Activated T-helper 17 cell treated with anti-CD3 and anti-CD28 coated beads, Interleukin-2, amount 50 U/mL, for 72 hours (primary cell): Measurements from ENCODE around the gene BAG1. TPM values are rescaled to one million over a fixed set of nuclear protein-coding genes. Genes with fewer than 3 reads are reported as not detected.

ENCODE experiments used
- ATAC-seq: fragments of 150-1000 bp; cut with Tn5 transposase; replicated peaks from 2 replicates; pipeline ENCODE4 v1.10.0; 2021; ENCODE audit warnings: mild to moderate bottlenecking, moderate library complexity
- H3K27ac Mint-ChIP-seq: one replicate; pipeline ENCODE4 v1.8.0; 2022; ENCODE audit warnings: mixed read lengths
- H3K27me3 Mint-ChIP-seq: one replicate; pipeline ENCODE4 v1.8.0; 2022; ENCODE audit warnings: mixed read lengths
- H3K36me3 Mint-ChIP-seq: one replicate; pipeline ENCODE4 v1.8.0; 2022; ENCODE audit warnings: low read depth, mild to moderate bottlenecking, mixed read lengths
- H3K4me1 Mint-ChIP-seq: one replicate; pipeline ENCODE4 v1.8.0; 2022; ENCODE audit warnings: mixed read lengths
- H3K4me3 Mint-ChIP-seq: one replicate; pipeline ENCODE4 v1.8.0; 2022; ENCODE audit warnings: mild to moderate bottlenecking, mixed read lengths
- H3K9me3 Mint-ChIP-seq: one replicate; pipeline ENCODE4 v1.8.0; 2022; ENCODE audit warnings: mixed read lengths
- total RNA-seq, 2 donors: library from RNA; stranded (reverse); gene quantifications; one replicate each; pipeline ENCODE4 v1.2.3, GENCODE V29; 2022

The BAG1 gene
- total RNA-seq, 2 donors from 2014 or later = 41.2 to 95.2 TPM

DNA sequence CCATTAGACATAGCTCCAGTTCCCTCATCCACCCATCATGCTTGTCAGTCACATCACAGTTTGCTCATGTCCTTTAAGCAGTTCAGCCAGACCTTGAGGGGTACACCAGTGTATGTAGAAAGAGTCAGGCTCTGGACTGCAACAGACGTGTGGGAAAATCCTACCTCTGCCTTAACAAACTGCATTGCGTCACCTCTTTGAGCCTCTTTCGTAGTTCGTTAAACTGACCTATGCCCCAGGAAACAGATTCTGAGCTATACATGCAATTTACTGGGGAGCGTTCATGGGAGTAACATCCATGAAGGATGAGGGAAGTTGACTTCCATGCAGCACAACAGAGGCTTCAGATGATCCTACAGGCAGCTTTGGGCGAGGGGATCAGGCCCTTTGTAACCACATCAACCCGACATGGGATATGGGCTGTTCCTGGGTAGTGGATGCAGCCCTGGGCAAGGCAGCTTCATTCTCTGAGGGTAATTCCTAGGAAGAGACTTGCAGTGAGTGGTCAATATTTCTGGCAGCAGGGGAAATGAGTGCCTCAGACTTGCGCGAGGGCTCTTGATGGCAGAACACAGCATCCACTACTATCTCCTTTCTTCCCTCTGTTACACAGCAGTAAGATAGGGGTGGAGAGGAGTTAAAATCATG lies 20.2 kb downstream of the BAG1 start:
- Mint-ChIP-seq H3K27ac (no peak overlapping the region), H3K36me3 (peaks cover 12% of the 10 kb centered on the region), H3K9me3 (no peaks in the 10 kb centered on the region), H3K27me3 (no peaks in the 10 kb centered on the region), H3K4me1 (no peaks in the 10 kb centered on the region), H3K4me3 (no peak overlapping the region)
- ATAC-seq = no peak

GRCh38 chr9:33242609-33243134 lies 21.8 kb downstream of the BAG1 start:
- ATAC-seq = no peak
- H3K9me3 Mint-ChIP-seq = no peaks in the 10 kb centered on the region
- H3K4me3 Mint-ChIP-seq = no peak overlapping the region
- H3K27me3 Mint-ChIP-seq = no peaks in the 10 kb centered on the region
- H3K36me3 Mint-ChIP-seq = peaks cover 7% of the 10 kb centered on the region
- no peak overlapping the region for H3K27ac Mint-ChIP-seq
- H3K4me1 Mint-ChIP-seq = no peaks in the 10 kb centered on the region

GRCh38 chr9:33241298-33241697 lies 23.2 kb downstream of the BAG1 start:
- ATAC-seq = no peak
- no peaks in the 10 kb centered on the region for H3K36me3 Mint-ChIP-seq
- no peaks in the 10 kb centered on the region for H3K4me1 Mint-ChIP-seq
- no peaks in the 10 kb centered on the region for H3K27me3 Mint-ChIP-seq
- no peak overlapping the region for H3K4me3 Mint-ChIP-seq
- no peak overlapping the region for H3K27ac Mint-ChIP-seq
- no peaks in the 10 kb centered on the region for H3K9me3 Mint-ChIP-seq

GRCh38 chr9:33239921-33240320 lies 24.6 kb downstream of the BAG1 start, which contains the start of gene SPINK4:
SPINK4 (plus strand) TSS chr9:33240167; CDS start chr9:33240209, 42 bp downstream.
- H3K27me3 Mint-ChIP-seq = peaks cover 6% of the 10 kb centered on the region
- H3K27ac Mint-ChIP-seq = no peak within 1 kb of the TSS
- no peak within 1 kb of the TSS for H3K4me3 Mint-ChIP-seq
- no peaks in the 10 kb centered on the region for H3K4me1 Mint-ChIP-seq
- H3K9me3 Mint-ChIP-seq = no peaks in the 10 kb centered on the region
- no peak for ATAC-seq
- H3K36me3 Mint-ChIP-seq = no peaks in the 10 kb centered on the region

- Mint-ChIP-seq H3K27ac (no peak overlapping the region), H3K27me3 (peaks cover 6% of the 10 kb centered on the region), H3K4me1 (no peaks in the 10 kb centered on the region), H3K9me3 (no peaks in the 10 kb centered on the region), H3K36me3 (no peaks in the 10 kb centered on the region), H3K4me3 (no peak overlapping the region)
- ATAC-seq = no peak
These were observed 27.9 kb downstream of the BAG1 start for GRCh38 chr9:33236571-33236970.

- Mint-ChIP-seq H3K4me3 (no peak overlapping the region), H3K27me3 (peaks cover 6% of the 10 kb centered on the region), H3K4me1 (no peaks in the 10 kb centered on the region), H3K36me3 (no peaks in the 10 kb centered on the region), H3K27ac (no peak overlapping the region), H3K9me3 (no peaks in the 10 kb centered on the region)
- no peak for ATAC-seq
These were observed 29.7 kb downstream of the BAG1 start for GRCh38 chr9:33234511-33235467.

- no peaks in the 10 kb centered on the region for H3K36me3 Mint-ChIP-seq
- no peaks in the 10 kb centered on the region for H3K9me3 Mint-ChIP-seq
- H3K27me3 Mint-ChIP-seq = peaks cover 6% of the 10 kb centered on the region
- peak; percentile 31 for ATAC-seq
- no peaks in the 10 kb centered on the region for H3K4me1 Mint-ChIP-seq
- H3K27ac Mint-ChIP-seq = no peak overlapping the region
- no peak overlapping the region for H3K4me3 Mint-ChIP-seq
These were observed 30.7 kb downstream of the BAG1 start for GRCh38 chr9:33233626-33234342.

GRCh38 chr9:33232815-33233214 lies 31.7 kb downstream of the BAG1 start:
- no peaks in the 10 kb centered on the region for H3K9me3 Mint-ChIP-seq
- ATAC-seq = no peak
- H3K27me3 Mint-ChIP-seq = peaks cover 6% of the 10 kb centered on the region
- H3K27ac Mint-ChIP-seq = no peak overlapping the region
- no peak overlapping the region for H3K4me3 Mint-ChIP-seq
- H3K36me3 Mint-ChIP-seq = no peaks in the 10 kb centered on the region
- H3K4me1 Mint-ChIP-seq = no peaks in the 10 kb centered on the region

GRCh38 chr9:33231623-33231942 lies 32.9 kb downstream of the BAG1 start:
- peaks cover 6% of the 10 kb centered on the region for H3K27me3 Mint-ChIP-seq
- H3K27ac Mint-ChIP-seq = no peak overlapping the region
- H3K4me3 Mint-ChIP-seq = no peak overlapping the region
- H3K36me3 Mint-ChIP-seq = no peaks in the 10 kb centered on the region
- H3K9me3 Mint-ChIP-seq = no peaks in the 10 kb centered on the region
- ATAC-seq = no peak
- no peaks in the 10 kb centered on the region for H3K4me1 Mint-ChIP-seq

DNA sequence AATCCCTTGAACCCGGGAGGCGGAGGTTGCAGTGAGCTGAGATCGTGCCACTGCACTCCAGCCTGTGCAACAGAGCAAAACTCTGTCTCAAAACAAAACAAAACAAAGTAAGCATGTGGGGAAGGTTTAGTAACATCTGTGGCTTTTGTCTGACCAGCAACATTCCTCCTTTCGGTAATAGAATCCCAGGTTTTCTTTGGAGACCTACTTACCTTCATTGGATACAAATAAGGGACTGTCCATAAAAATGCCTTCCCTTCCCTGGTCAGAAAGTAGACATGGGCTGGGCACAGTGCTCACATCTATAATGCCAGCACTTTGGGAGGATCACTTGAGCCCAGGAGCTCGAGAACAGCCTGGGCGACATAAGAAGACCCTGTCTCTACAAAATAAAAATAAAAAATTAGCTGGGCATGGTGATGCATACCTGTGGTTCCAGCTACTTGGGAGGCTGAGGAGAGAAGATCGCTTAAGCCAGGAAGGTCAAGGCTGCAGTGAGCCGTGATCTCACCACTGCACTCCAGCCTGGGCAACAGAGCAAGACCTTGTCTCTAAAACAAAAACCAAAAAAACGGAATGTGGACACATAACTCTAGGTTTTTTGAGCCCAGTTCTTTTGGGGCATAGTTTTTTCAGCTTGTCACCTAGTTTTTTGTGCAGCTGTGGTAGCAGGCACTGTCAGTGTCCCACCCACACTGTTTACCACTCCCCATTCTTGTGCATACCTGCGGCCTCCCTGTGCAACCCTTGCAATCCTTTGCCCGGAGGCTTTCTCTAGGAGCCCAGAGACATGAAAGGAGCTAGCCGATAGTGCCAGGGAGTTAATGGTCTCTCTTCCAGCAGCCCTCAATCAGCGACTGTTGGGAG lies 33.5 kb downstream of the BAG1 start:
- Mint-ChIP-seq H3K27me3 (peaks cover 5% of the 10 kb centered on the region), H3K4me1 (peaks cover under 1% of the 10 kb centered on the region), H3K9me3 (no peaks in the 10 kb centered on the region), H3K4me3 (no peak overlapping the region), H3K36me3 (no peaks in the 10 kb centered on the region), H3K27ac (no peak overlapping the region)
- ATAC-seq = no peak

DNA sequence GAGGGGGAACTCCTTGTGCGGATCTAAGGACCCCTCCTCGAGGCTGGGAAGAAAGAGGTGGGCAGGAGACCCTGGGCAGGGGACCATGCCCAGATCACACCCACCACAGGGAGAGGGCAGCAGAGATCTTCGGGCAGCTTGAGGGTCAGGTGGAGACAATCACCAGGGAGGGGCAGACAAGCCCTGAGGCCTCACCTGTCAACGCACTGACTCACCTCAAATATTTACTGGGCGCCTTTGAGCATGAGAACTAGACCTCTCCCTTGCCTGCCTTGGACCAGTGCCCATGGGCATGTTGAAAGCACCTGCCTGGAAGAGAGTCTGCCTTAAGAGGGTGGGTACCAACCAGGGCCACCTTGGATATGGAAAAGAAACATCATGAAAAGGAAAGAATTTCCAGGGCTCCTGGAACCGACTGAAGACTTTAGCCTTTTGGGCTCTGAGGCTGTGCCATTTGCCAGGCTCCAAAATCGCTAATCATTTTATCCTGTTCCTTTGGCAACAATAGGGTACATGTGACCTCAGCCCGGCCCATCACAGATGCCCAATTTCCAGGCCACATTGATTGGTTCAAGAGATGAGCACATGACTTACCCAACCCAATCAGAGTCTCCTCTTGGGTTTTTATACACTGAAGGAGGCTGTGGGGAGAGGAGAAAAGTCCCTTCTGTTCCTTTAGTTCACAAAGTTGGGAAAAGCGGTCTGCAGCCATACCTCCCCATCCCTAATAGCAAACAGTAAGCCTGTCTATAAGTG lies 35.0 kb downstream of the BAG1 start:
- Mint-ChIP-seq H3K4me1 (peaks cover 9% of the 10 kb centered on the region), H3K27ac (no peak overlapping the region)
- peak; percentile 51 for ATAC-seq

GRCh38 chr9:33228606-33229005 lies 35.9 kb downstream of the BAG1 start:
- Mint-ChIP-seq H3K9me3 (no peaks in the 10 kb centered on the region), H3K36me3 (no peaks in the 10 kb centered on the region), H3K27me3 (no peaks in the 10 kb centered on the region), H3K4me1 (peaks cover 9% of the 10 kb centered on the region), H3K27ac (no peak overlapping the region), H3K4me3 (no peak overlapping the region)
- no peak for ATAC-seq

More for the DNA sequence above, 35.0 kb downstream of the BAG1 start:
- Mint-ChIP-seq H3K27me3 (no peaks in the 10 kb centered on the region), H3K4me3 (no peak overlapping the region), H3K36me3 (no peaks in the 10 kb centered on the region), H3K9me3 (no peaks in the 10 kb centered on the region)

DNA sequence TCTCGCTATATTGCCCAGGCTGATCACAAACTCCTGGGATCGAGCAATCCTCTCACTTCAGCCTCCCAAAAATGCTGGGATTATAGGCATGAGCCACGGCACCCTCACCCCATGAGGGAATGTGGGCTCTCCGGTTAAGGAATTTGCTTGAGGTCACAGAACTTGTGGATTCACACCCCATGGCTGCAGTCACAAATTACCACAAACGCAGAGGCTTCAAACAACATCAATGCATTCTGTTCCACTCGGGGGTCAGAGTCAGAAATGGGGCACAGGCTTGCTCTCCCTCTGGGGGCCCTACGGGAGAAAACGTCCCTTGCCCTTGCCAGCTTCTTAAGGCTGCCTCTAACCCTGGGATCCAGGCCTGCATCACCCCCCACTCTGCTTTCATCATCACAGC lies 36.8 kb downstream of the BAG1 start:
- H3K27ac Mint-ChIP-seq = no peak overlapping the region
- peaks cover 2% of the 10 kb centered on the region for H3K27me3 Mint-ChIP-seq
- no peaks in the 10 kb centered on the region for H3K36me3 Mint-ChIP-seq
- H3K4me1 Mint-ChIP-seq = peaks cover 9% of the 10 kb centered on the region
- no peak for ATAC-seq
- H3K9me3 Mint-ChIP-seq = no peaks in the 10 kb centered on the region
- H3K4me3 Mint-ChIP-seq = no peak overlapping the region
